Effector memory CD8-positive, alpha-beta T cell (primary cell): Measurements from ENCODE around the gene PHACTR1.
A peak's percentile ranks its signal among the peaks of the same experiment; 100 is the strongest.

Experiments used
- ATAC-seq: fragments of 150-1000 bp; cut with Tn5 transposase; replicated peaks from 2 replicates; pipeline ENCODE4 v1.10.0; 2021; ENCODE audit warnings: mild to moderate bottlenecking, moderate library complexity
- DNase-seq, 3 experiments: peaks; one replicate each; pipeline ENCODE4 v3.0.0; 2021
- H3K27ac Mint-ChIP-seq, 2 donors: one replicate each; pipeline ENCODE4 v1.8.0; 2022; ENCODE audit warnings: mild to moderate bottlenecking in 2 of 2, mixed read lengths in 2 of 2, moderate library complexity in 2 of 2
- H3K27me3 Mint-ChIP-seq, 2 donors: one replicate each; pipeline ENCODE4 v1.8.0; 2022; ENCODE audit warnings: mixed read lengths in 2 of 2
- H3K36me3 Mint-ChIP-seq: one replicate; pipeline ENCODE4 v1.8.0; 2022; ENCODE audit warnings: mild to moderate bottlenecking, moderate library complexity, mixed read lengths; ENCODE audit not compliant: insufficient read depth
- H3K4me1 Mint-ChIP-seq, 2 donors: one replicate each; pipeline ENCODE4 v1.8.0; 2022; ENCODE audit warnings: low read depth in 2 of 2, mixed read lengths in 2 of 2
- H3K4me3 Mint-ChIP-seq, 2 donors: one replicate each; pipeline ENCODE4 v1.8.0; 2022; ENCODE audit warnings: mild to moderate bottlenecking in 2 of 2, mixed read lengths in 2 of 2, moderate library complexity in 2 of 2
- H3K9me3 Mint-ChIP-seq, 2 donors: one replicate each; pipeline ENCODE4 v1.8.0; 2022; ENCODE audit warnings: mixed read lengths in 2 of 2

The PHACTR1 gene

DNA sequence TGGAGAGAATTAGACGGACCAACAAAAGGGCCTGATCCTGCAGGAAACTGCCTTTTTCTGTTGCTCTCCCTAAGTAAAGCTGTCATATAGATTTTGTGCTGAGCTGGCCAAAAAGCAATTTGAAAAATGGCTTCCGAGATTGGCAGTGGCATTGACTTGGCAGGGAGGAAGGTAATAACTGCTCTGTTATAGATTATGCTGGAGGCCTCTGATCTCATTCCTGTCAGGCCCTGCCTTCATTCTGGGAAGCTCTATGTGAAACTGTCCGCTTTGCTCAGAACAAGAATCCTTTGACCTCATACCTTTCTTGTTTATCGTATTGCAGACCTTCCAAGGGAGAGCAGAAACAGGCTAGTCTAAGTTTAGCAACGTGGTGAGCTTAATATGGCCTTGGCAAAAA lies 234.4 kb downstream of the PHACTR1 start:
- DNase-seq (no peak), ATAC-seq (no peak)
- Mint-ChIP-seq H3K4me1 (peaks cover 3% of the 10 kb centered on the region in 2 donors), H3K27ac (no peak overlapping the region), H3K36me3 (no peaks in the 10 kb centered on the region), H3K4me3 (no peak overlapping the region), H3K9me3 (no peaks in the 10 kb centered on the region), H3K27me3 (peaks cover 41 to 69% of the 10 kb centered on the region in 2 donors)

DNA sequence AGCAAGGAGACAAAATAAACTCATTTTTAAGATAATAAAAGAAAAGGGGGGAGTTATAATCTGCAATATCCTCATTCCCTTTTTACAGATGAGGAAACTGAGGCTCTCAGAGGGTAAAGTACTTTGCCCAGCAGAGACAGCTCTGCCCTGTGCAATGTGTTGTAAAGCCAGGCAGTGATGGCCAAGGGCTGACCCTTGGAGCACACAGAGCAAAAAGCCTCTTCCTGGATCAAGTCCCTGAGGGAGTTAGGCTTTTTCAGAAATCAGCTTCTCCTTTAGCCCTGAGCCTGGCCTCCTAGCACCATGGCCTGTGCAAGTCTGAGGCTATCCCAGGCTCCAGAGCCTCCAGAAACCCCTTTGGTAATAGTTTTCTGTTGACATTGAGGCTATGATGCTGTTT lies 234.8 kb downstream of the PHACTR1 start:
- no peak for ATAC-seq
- no peak overlapping the region for H3K4me3 Mint-ChIP-seq
- DNase-seq, result no peak
- no peak overlapping the region for H3K27ac Mint-ChIP-seq
- peaks cover 6 to 8% of the 10 kb centered on the region in 2 donors for H3K4me1 Mint-ChIP-seq
- peaks cover 41 to 69% of the 10 kb centered on the region in 2 donors for H3K27me3 Mint-ChIP-seq
- no peaks in the 10 kb centered on the region for H3K9me3 Mint-ChIP-seq
- H3K36me3 Mint-ChIP-seq, result no peaks in the 10 kb centered on the region

- ATAC-seq (no peak), DNase-seq (no peak)
- H3K27me3 Mint-ChIP-seq, result peaks cover 42 to 72% of the 10 kb centered on the region in 2 donors
- H3K27ac Mint-ChIP-seq, result no peak overlapping the region
- no peaks in the 10 kb centered on the region for H3K9me3 Mint-ChIP-seq
- H3K36me3 Mint-ChIP-seq, result no peaks in the 10 kb centered on the region
- peaks cover 11 to 12% of the 10 kb centered on the region in 2 donors for H3K4me1 Mint-ChIP-seq
- no peak overlapping the region for H3K4me3 Mint-ChIP-seq
Observed at GRCh38 chr6:12952318-12952717, 235.8 kb downstream of the PHACTR1 start.

DNA sequence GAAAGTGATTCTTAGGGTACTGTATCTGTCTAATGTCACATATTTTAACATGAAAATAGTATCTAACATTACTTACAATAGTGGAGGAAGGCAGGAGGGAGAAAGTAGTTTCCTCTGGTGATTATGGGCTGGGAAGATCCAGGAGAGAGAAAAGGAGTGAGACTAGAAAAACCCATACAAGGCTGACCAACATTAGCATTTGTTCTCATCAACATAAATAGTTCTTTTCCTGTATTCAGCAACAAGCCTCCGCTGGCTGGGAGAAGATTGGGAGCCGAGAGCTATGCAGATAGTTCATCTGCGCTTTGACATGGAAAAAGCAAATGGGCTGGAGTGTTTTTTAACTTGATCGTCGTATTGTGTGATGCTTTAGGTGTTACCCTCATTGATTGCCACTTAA lies 239.4 kb downstream of the PHACTR1 start:
- ATAC-seq (no peak), DNase-seq (no peak)
- peaks cover 20 to 24% of the 10 kb centered on the region in 2 donors for H3K4me1 Mint-ChIP-seq
- peak overlapping the region; percentile 85 to 87 for H3K4me3 Mint-ChIP-seq
- H3K36me3 Mint-ChIP-seq, result no peaks in the 10 kb centered on the region
- peaks cover 51 to 67% of the 10 kb centered on the region in 2 donors for H3K27me3 Mint-ChIP-seq
- peak overlapping the region in 1 of 2 donors; percentile 84 for H3K27ac Mint-ChIP-seq
- no peaks in the 10 kb centered on the region for H3K9me3 Mint-ChIP-seq

DNA sequence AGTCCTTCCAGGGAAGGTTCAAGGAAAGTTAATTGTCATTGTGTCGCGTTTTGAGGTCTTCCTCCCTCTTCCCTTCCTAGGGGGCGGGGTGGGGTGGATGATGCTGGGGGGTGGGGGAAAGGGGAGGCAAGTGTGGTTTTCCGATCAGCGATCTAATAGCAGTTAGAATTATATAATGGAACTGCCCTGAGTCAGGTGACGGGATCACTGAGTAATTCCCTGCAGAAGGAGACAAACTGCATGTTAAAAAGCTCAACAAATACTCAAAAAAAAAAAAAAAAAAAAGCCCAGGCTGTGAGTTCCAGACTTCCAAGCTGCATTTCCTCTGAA lies 240.4 kb downstream of the PHACTR1 start:
- Mint-ChIP-seq H3K4me1 (peaks cover 20 to 24% of the 10 kb centered on the region in 2 donors), H3K4me3 (peak overlapping the region; percentile 85 to 87), H3K9me3 (no peaks in the 10 kb centered on the region), H3K27ac (peak overlapping the region; percentile 23 to 84), H3K27me3 (peaks cover 48 to 59% of the 10 kb centered on the region in 2 donors), H3K36me3 (no peaks in the 10 kb centered on the region)
- DNase-seq (no peak), ATAC-seq (no peak)

DNA sequence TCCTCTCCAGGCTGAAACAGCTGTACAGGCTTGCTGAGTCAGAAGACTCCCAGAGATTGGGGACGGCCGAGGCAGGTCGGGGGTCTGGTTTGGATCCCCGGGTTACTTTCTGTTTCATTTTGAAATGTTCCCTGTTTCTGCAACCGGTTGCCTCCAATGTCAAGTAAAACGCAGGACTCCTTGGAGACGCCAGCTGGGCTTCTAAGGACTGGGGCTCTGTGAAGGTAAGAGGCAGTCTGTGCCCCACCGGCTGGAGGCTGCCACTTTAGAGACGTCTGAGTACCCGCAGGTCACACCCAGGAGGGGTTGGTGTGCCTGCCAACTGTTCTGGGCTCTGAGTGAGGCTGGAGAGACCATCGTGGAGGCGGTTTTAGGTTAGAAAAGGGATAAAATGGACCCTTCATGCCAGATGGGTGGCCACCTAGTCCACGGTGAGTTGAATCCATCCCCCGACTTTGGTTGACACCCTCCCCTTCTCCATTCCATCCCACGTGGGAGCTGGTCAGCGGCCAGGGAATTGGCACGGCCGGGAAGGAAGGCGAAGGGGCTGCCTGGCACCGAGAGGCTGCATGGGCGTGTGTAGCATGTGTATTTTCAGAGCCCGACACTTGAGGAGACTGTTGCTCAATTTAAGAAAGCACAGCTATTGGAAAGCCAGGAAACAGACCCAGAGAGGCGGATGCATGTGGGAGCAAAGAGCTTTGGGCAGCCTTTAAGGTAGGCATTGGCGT lies 240.9 kb downstream of the PHACTR1 start:
- Mint-ChIP-seq H3K27ac (peak overlapping the region; percentile 23 to 84), H3K9me3 (no peaks in the 10 kb centered on the region), H3K4me3 (peak overlapping the region; percentile 85 to 87), H3K27me3 (peaks cover 43 to 54% of the 10 kb centered on the region in 2 donors), H3K4me1 (peaks cover 20 to 24% of the 10 kb centered on the region in 2 donors), H3K36me3 (no peaks in the 10 kb centered on the region)
- DNase-seq (peak; percentile 0 to 18 (median 3)), ATAC-seq (peak; percentile 56)

DNA sequence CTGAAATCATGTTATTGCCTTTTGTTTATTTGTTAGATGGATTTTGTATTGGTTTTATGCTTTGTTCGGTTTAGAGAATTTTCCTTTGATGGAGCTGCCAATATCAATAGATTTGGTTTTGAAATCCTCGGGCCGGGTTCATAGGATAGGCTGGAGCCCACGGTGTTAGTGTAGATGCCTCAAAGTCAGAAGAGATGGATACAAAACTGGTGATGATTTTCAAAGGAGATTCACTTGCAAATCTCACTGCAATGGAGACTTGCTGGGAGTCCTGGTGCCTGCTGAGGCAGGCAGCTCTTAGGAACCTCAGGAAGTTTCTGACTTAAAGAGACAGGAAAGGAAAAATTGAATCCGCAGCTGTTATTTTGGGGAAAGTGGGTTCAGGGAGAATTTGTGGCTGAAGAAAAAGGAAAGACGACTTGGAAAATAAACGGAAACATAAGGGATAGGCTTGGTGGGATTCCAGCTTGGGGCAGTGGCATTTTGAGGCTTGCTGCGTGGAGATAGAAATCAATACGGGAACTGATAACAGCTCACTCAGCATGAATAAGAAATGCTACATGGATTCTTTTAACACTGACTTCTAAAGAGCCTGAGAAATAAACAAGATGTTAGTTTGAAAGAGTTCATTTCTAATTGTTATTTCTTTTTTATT lies 241.6 kb downstream of the PHACTR1 start:
- H3K4me3 Mint-ChIP-seq, result peak overlapping the region; percentile 85 to 87
- H3K4me1 Mint-ChIP-seq, result peaks cover 24 to 25% of the 10 kb centered on the region in 2 donors
- no peaks in the 10 kb centered on the region for H3K9me3 Mint-ChIP-seq
- peaks cover 40 to 50% of the 10 kb centered on the region in 2 donors for H3K27me3 Mint-ChIP-seq
- DNase-seq (no peak), ATAC-seq (no peak)
- no peak overlapping the region for H3K27ac Mint-ChIP-seq
- no peaks in the 10 kb centered on the region for H3K36me3 Mint-ChIP-seq

- Mint-ChIP-seq H3K9me3 (no peaks in the 10 kb centered on the region), H3K36me3 (no peaks in the 10 kb centered on the region), H3K27me3 (peaks cover 30 to 40% of the 10 kb centered on the region in 2 donors), H3K4me1 (peaks cover 14 to 15% of the 10 kb centered on the region in 2 donors), H3K27ac (no peak overlapping the region), H3K4me3 (no peak overlapping the region)
- no peak for DNase-seq
- ATAC-seq, result no peak
Observed at GRCh38 chr6:12961761-12962160, 245.2 kb downstream of the PHACTR1 start.

DNA sequence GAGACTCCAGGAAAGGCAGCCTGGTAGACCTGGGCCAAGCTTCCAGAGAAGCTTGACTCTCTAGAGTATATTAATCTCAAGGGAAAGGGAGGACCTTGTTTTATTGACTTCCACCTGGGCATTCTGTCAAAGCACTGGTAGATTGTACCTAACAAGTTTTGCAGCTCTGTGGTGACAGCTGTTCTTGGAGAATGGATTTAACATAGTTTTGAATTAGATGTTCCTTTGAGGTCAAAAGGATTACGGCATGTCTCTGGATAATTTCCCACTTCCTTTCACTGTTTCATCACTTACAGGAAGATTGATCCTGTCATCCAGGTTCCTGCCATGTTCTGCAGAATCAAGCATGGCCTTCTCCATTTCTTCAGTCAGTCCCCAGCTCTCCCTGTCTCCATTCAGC lies 246.0 kb downstream of the PHACTR1 start:
- H3K27ac Mint-ChIP-seq, result no peak overlapping the region
- H3K9me3 Mint-ChIP-seq, result no peaks in the 10 kb centered on the region
- H3K4me3 Mint-ChIP-seq, result no peak overlapping the region

GRCh38 chr6:12962987-12963386 lies 246.4 kb downstream of the PHACTR1 start:
- ATAC-seq (no peak), DNase-seq (no peak)
- Mint-ChIP-seq H3K4me3 (no peak overlapping the region), H3K36me3 (no peaks in the 10 kb centered on the region), H3K27me3 (peaks cover 23 to 31% of the 10 kb centered on the region in 2 donors), H3K27ac (no peak overlapping the region), H3K9me3 (no peaks in the 10 kb centered on the region), H3K4me1 (peaks cover 6 to 8% of the 10 kb centered on the region in 2 donors)

More for the DNA sequence above, 246.0 kb downstream of the PHACTR1 start:
- ATAC-seq (no peak), DNase-seq (no peak)
- Mint-ChIP-seq H3K4me1 (peaks cover 11% of the 10 kb centered on the region in 2 donors), H3K36me3 (no peaks in the 10 kb centered on the region), H3K27me3 (peaks cover 27 to 32% of the 10 kb centered on the region in 2 donors)

DNA sequence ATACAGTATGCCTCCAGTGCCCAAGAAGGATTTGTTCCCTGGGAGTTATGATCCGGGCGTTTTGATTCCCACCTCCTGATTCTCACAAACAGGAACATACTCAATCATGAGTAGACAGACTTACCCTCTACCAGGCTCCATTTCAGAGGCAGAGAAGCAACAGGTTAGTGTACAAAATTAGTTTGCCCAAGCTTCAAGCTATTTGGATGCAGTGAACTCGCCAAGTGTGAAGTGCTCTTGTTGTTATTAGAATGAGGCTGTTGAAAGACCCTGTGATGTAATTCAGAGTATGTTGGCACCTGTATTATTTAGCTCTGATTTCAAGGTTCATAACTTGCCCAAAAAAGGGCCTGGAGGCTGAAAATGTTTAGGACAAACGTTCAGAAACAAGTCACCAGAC lies 247.0 kb downstream of the PHACTR1 start:
- no peak for ATAC-seq
- no peaks in the 10 kb centered on the region for H3K36me3 Mint-ChIP-seq
- peaks cover 21 to 31% of the 10 kb centered on the region in 2 donors for H3K27me3 Mint-ChIP-seq
- H3K9me3 Mint-ChIP-seq, result no peaks in the 10 kb centered on the region
- peaks cover 1 to 4% of the 10 kb centered on the region in 2 donors for H3K4me1 Mint-ChIP-seq
- no peak overlapping the region for H3K27ac Mint-ChIP-seq
- H3K4me3 Mint-ChIP-seq, result no peak overlapping the region
- DNase-seq, result no peak

- Mint-ChIP-seq H3K27me3 (peaks cover 29 to 51% of the 10 kb centered on the region in 2 donors), H3K4me3 (no peak overlapping the region), H3K9me3 (no peaks in the 10 kb centered on the region), H3K4me1 (peaks cover 1 to 4% of the 10 kb centered on the region in 2 donors), H3K27ac (no peak overlapping the region), H3K36me3 (no peaks in the 10 kb centered on the region)
- ATAC-seq (no peak), DNase-seq (no peak)
Observed at GRCh38 chr6:12967686-12968085, 251.1 kb downstream of the PHACTR1 start.

GRCh38 chr6:12968290-12968689 lies 251.7 kb downstream of the PHACTR1 start:
- H3K4me1 Mint-ChIP-seq, result no peaks in the 10 kb centered on the region
- H3K4me3 Mint-ChIP-seq, result no peak overlapping the region
- no peak overlapping the region for H3K27ac Mint-ChIP-seq
- no peaks in the 10 kb centered on the region for H3K36me3 Mint-ChIP-seq
- H3K27me3 Mint-ChIP-seq, result peaks cover 33 to 51% of the 10 kb centered on the region in 2 donors
- ATAC-seq (no peak), DNase-seq (no peak)
- no peaks in the 10 kb centered on the region for H3K9me3 Mint-ChIP-seq
